ENCODE measurements around the gene LTBP1. TPM values are rescaled to one million over a fixed set of nuclear protein-coding genes. Genes with fewer than 3 reads are reported as not detected.

LTBP1 gene
- total and polyA plus RNA-seq, 2 of the 13 experiments (the other 11 are each of a cell fraction or from before 2014, with no cell fraction given): 0.12 to 0.22 TPM

- CTCF ChIA-PET (ENCODE audit: low intra/inter-chr PET ratio, low total read pairs): no interaction called here
- Histone ChIP-seq H4K20me1 (ENCODE audit: insufficient read depth, low read length) (no peaks in the 10 kb centered on the region), H3K4me1 (ENCODE audit: insufficient read depth, low read length) (0 out of 2 replicates have a peak, but pooled peaks cover 4% of the 10 kb centered on the region), H3K4me2 (ENCODE audit: low read depth, low read length) (no peak overlapping the region), H2AFZ (ENCODE audit: low read length) (no peak overlapping the region), H3K79me2 (ENCODE audit: insufficient read depth, low read length) (no peaks in the 10 kb centered on the region), H3K36me3 (replicated peaks in 1 of 2; ENCODE audit: control insufficient read depth in 1 of 2, insufficient read depth in 2 of 2, low read length in 2 of 2) (no peaks in the 10 kb centered on the region), H3K4me3 (replicated peaks in 1 of 3; ENCODE audit: insufficient read depth in 1 of 3, low read depth in 2 of 3, low read length in 3 of 3) (no peak overlapping the region), H3K27ac (ENCODE audit: extremely low read length, insufficient read depth, low read length) (no peak overlapping the region), H3K27me3 (ENCODE audit: control insufficient read depth in 1 of 2, insufficient read depth in 2 of 2, low read length in 2 of 2) (no peaks in the 10 kb centered on the region), H3K9ac (ENCODE audit: insufficient read depth, low read depth, low read length) (no peak overlapping the region), H3K9me3 (ENCODE audit: low read length) (no peaks in the 10 kb centered on the region)
- in situ Hi-C loops (cut with HindIII; ENCODE audit: extremely low pct_ligation_motif_present, low pct_unique_long_range_greater_than_20kb): no loop called here
- WGBS (ENCODE audit: low lambda C conversion rate): 25% methylated on average over 2 of the region's 2 CpGs
- no TSS peak for BruUV-seq (replicated peaks)
- no peak for FAIRE-seq
- no peak for ATAC-seq
- POLR2A ChIA-PET: no interaction called here
- intact Hi-C loops (cut with micrococcal nuclease; ENCODE audit: unreplicated experiment): no loop called here
- TF ChIP-seq CREM (IDR thresholded peaks at IDR 0.05) (no peak), CREM (CRISPR knock-in tag; IDR thresholded peaks at IDR 0.05) (no peak), ZNF337 (CRISPR knock-in tag; IDR thresholded peaks at IDR 0.05; ENCODE audit: borderline replicate concordance, low read depth) (no peak), ZNF10 (CRISPR knock-in tag; IDR thresholded peaks at IDR 0.05; ENCODE audit: borderline replicate concordance, low read depth) (no peak), ZNF263 (CRISPR knock-in tag; IDR thresholded peaks at IDR 0.05) (no peak), NFE2L2 (IDR thresholded peaks at IDR 0.05; ENCODE audit: low read length) (no peak), JUNB (CRISPR knock-in tag; IDR thresholded peaks at IDR 0.05; ENCODE audit: borderline replicate concordance) (no peak)
- no peak for DNase-seq (ENCODE audit: low spot score)
These were observed 291.4 kb downstream of the LTBP1 start for GRCh38 chr2:33238111-33238510.

- H3K9me3 ChIP-seq (ENCODE audit: low read length): no peaks in the 10 kb centered on the region
- in situ Hi-C loops (cut with HindIII; ENCODE audit: extremely low pct_ligation_motif_present, low pct_unique_long_range_greater_than_20kb) (no loop called here), intact Hi-C loops (cut with micrococcal nuclease; ENCODE audit: unreplicated experiment) (no loop called here)
- BruUV-seq (replicated peaks): no TSS peak
- peak; percentile 47 for ATAC-seq
- FAIRE-seq: no peak
- 5% methylated on average over 4 of the region's 4 CpGs for WGBS (ENCODE audit: low lambda C conversion rate)
- H3K4me2 ChIP-seq (ENCODE audit: low read depth, low read length): no peak overlapping the region
- H3K27ac ChIP-seq (ENCODE audit: extremely low read length, insufficient read depth, low read length): no peak overlapping the region
- H3K79me2 ChIP-seq (ENCODE audit: insufficient read depth, low read length): no peaks in the 10 kb centered on the region
- ChIA-PET POLR2A (no interaction called here), CTCF (ENCODE audit: low intra/inter-chr PET ratio, low total read pairs) (no interaction called here)
- no peaks in the 10 kb centered on the region for H4K20me1 ChIP-seq (ENCODE audit: insufficient read depth, low read length)
- H3K9ac ChIP-seq (ENCODE audit: insufficient read depth, low read depth, low read length): no peak overlapping the region
- H3K27me3 ChIP-seq (ENCODE audit: control insufficient read depth in 1 of 2, insufficient read depth in 2 of 2, low read length in 2 of 2): no peaks in the 10 kb centered on the region
- H3K4me3 ChIP-seq (replicated peaks in 1 of 3; ENCODE audit: insufficient read depth in 1 of 3, low read depth in 2 of 3, low read length in 3 of 3): no peak overlapping the region
- DNase-seq (ENCODE audit: low spot score): peak; percentile 66
- 0 out of 2 replicates have a peak, but pooled peaks cover 4% of the 10 kb centered on the region for H3K4me1 ChIP-seq (ENCODE audit: insufficient read depth, low read length)
- no peak overlapping the region for H2AFZ ChIP-seq (ENCODE audit: low read length)
- H3K36me3 ChIP-seq (replicated peaks in 1 of 2; ENCODE audit: control insufficient read depth in 1 of 2, insufficient read depth in 2 of 2, low read length in 2 of 2): no peaks in the 10 kb centered on the region
- TF ChIP-seq SOX6 (IDR thresholded peaks at IDR 0.05) (no peak), SOX6 (CRISPR knock-in tag; IDR thresholded peaks at IDR 0.05) (peak; percentile 54; the same call in 1 of the 2 replicates), FIP1L1 (IDR thresholded peaks at IDR 0.05; ENCODE audit: borderline replicate concordance, insufficient read depth, low read depth, low read length) (no peak), HES4 (CRISPR knock-in tag; IDR thresholded peaks at IDR 0.05; ENCODE audit: borderline replicate concordance) (no peak), SNAI1 (CRISPR knock-in tag; IDR thresholded peaks at IDR 0.05; ENCODE audit: borderline replicate concordance) (no peak), ATF2 (CRISPR knock-in tag; IDR thresholded peaks at IDR 0.05) (peak; percentile 58; the same call in 1 of the 2 replicates), JUN (CRISPR knock-in tag; IDR thresholded peaks at IDR 0.05) (peak; percentile 38; the same call in 1 of the 2 replicates), JUND (CRISPR knock-in tag; IDR thresholded peaks at IDR 0.05) (0 out of 2 replicates have a peak, but pooled peaks have one; percentile 27), MLX (CRISPR knock-in tag; IDR thresholded peaks at IDR 0.05) (peak; percentile 88; the same call in 1 of the 2 replicates), NFKB2 (CRISPR knock-in tag; IDR thresholded peaks at IDR 0.05; ENCODE audit: borderline replicate concordance) (no peak)
These were observed 293.4 kb downstream of the LTBP1 start for GRCh38 chr2:33240178-33240577.

Measured in HepG2 (cell line).